Karpas-422 (cell line): Measurements from ENCODE around the gene IQSEC1. TPM values are rescaled to one million over a fixed set of nuclear protein-coding genes. Genes with fewer than 3 reads are reported as not detected.

ENCODE experiments used
- DNase-seq: peaks from one replicate; pipeline ENCODE4 v3.0.0-alpha.2; 2015
- H2AFZ ChIP-seq: fragments of 200-600 bp; sonication (generic); 2 replicates; pipeline ENCODE4 v1.6.1; 2014; ENCODE audit warnings: antibody characterized with exemption, low read length, mixed read lengths
- H3K27ac ChIP-seq: fragments of 200-600 bp; sonication (generic); 2 replicates; pipeline ENCODE4 v1.5.1; 2014; ENCODE audit warnings: mild to moderate bottlenecking, low read length, moderate library complexity
- H3K27me3 ChIP-seq: fragments of 200-600 bp; sonication (generic); 2 replicates; pipeline ENCODE4 v1.6.1; 2014; ENCODE audit warnings: low read length, mixed read lengths
- H3K36me3 ChIP-seq: fragments of 200-600 bp; sonication (generic); 2 replicates; pipeline ENCODE4 v1.6.1; 2014; ENCODE audit warnings: low read length, mixed read lengths; ENCODE audit not compliant: insufficient read depth
- H3K4me1 ChIP-seq: fragments of 200-600 bp; sonication (generic); 2 replicates; pipeline ENCODE4 v1.6.1; 2014; ENCODE audit warnings: mild to moderate bottlenecking, low read length, mixed read lengths
- H3K4me2 ChIP-seq: fragments of 200-600 bp; sonication (generic); 2 replicates; pipeline ENCODE4 v1.6.1; 2014; ENCODE audit warnings: low read length, low read depth, mild to moderate bottlenecking; ENCODE audit not compliant: poor library complexity, severe bottlenecking
- H3K4me3 ChIP-seq: fragments of 200-600 bp; sonication (generic); 2 replicates; pipeline ENCODE4 v1.5.1; 2014; ENCODE audit warnings: mild to moderate bottlenecking, antibody characterized with exemption, low read length, mixed read lengths
- H3K79me2 ChIP-seq: fragments of 200-600 bp; sonication (generic); 2 replicates; pipeline ENCODE4 v1.6.1; 2014; ENCODE audit warnings: mild to moderate bottlenecking, low read length, mixed read lengths
- H3K9ac ChIP-seq: fragments of 200-600 bp; sonication (generic); 2 replicates; pipeline ENCODE4 v1.6.0; 2014; ENCODE audit warnings: low read length
- H3K9me2 ChIP-seq: fragments of 200-600 bp; sonication (generic), shearing (Covaris generic); replicated peaks from 2 replicates; pipeline ENCODE4 v1.6.0; 2014; ENCODE audit warnings: mild to moderate bottlenecking, low read length, moderate library complexity; ENCODE audit not compliant: insufficient read depth
- H3K9me3 ChIP-seq: fragments of 300-700, 200-600 bp; sonication (generic); 2 replicates; pipeline ENCODE4 v1.6.1; 2014; ENCODE audit warnings: low read length, mixed read lengths
- H4K20me1 ChIP-seq: fragments of 200-600 bp; sonication (generic); 2 replicates; pipeline ENCODE4 v1.6.1; 2014; ENCODE audit warnings: mild to moderate bottlenecking, antibody characterized with exemption, low read length, low read depth; ENCODE audit not compliant: insufficient read depth
- total RNA-seq: library from RNA; depleted of rRNA; stranded (reverse); fragments of >200 nt; shearing (Covaris generic); gene quantifications from 2 replicates; pipeline ENCODE4 v1.2.3, GENCODE V29; 2014; ENCODE audit warnings: low replicate concordance

Gene IQSEC1
- total RNA-seq, 1 experiment from 2014 or later = 4.7 TPM

GRCh38 chr3:12907296-12907695 is 165.9 kb downstream of the IQSEC1 start:
- Histone ChIP-seq H3K9ac (no peak overlapping the region), H3K4me2 (no peak overlapping the region), H3K4me1 (peaks cover 1% of the 10 kb centered on the region), H3K9me3 (no peaks in the 10 kb centered on the region), H2AFZ (no peak overlapping the region), H3K9me2 (no peaks in the 10 kb centered on the region), H3K27me3 (no peaks in the 10 kb centered on the region), H3K27ac (no peak overlapping the region), H3K4me3 (no peak overlapping the region), H4K20me1 (peaks cover 8% of the 10 kb centered on the region; the same call in 1 of the 2 replicates), H3K36me3 (no peaks in the 10 kb centered on the region), H3K79me2 (no peaks in the 10 kb centered on the region)
- no peak for DNase-seq

GRCh38 chr3:12906916-12907290 is 166.3 kb downstream of the IQSEC1 start:
- Histone ChIP-seq H3K9me3 (no peaks in the 10 kb centered on the region), H3K4me3 (no peak overlapping the region), H4K20me1 (peaks cover 11% of the 10 kb centered on the region; the same call in 1 of the 2 replicates), H3K9me2 (no peaks in the 10 kb centered on the region), H3K27me3 (no peaks in the 10 kb centered on the region), H3K79me2 (no peaks in the 10 kb centered on the region), H3K36me3 (no peaks in the 10 kb centered on the region), H2AFZ (no peak overlapping the region), H3K27ac (no peak overlapping the region), H3K4me2 (no peak overlapping the region), H3K4me1 (peaks cover 5% of the 10 kb centered on the region), H3K9ac (no peak overlapping the region)
- no peak for DNase-seq

GRCh38 chr3:12906141-12906915 is 166.9 kb downstream of the IQSEC1 start:
- no peak for DNase-seq
- no peak overlapping the region for H3K27ac ChIP-seq
- H3K4me1 ChIP-seq = peaks cover 11% of the 10 kb centered on the region
- no peaks in the 10 kb centered on the region for H3K9me2 ChIP-seq
- no peak overlapping the region for H2AFZ ChIP-seq
- H3K4me2 ChIP-seq = no peak overlapping the region
- H3K4me3 ChIP-seq = no peak overlapping the region
- H3K9ac ChIP-seq = no peak overlapping the region
- no peaks in the 10 kb centered on the region for H3K27me3 ChIP-seq
- H3K9me3 ChIP-seq = no peaks in the 10 kb centered on the region
- no peaks in the 10 kb centered on the region for H3K79me2 ChIP-seq
- peaks cover 11% of the 10 kb centered on the region; the same call in 1 of the 2 replicates for H4K20me1 ChIP-seq
- no peaks in the 10 kb centered on the region for H3K36me3 ChIP-seq

GRCh38 chr3:12905316-12906071 is 167.7 kb downstream of the IQSEC1 start:
- peaks cover 14% of the 10 kb centered on the region for H3K4me1 ChIP-seq
- no peak overlapping the region for H2AFZ ChIP-seq
- no peaks in the 10 kb centered on the region for H3K9me2 ChIP-seq
- H3K9ac ChIP-seq = no peak overlapping the region
- H3K27me3 ChIP-seq = no peaks in the 10 kb centered on the region
- no peak overlapping the region for H3K4me2 ChIP-seq
- H3K27ac ChIP-seq = no peak overlapping the region
- no peaks in the 10 kb centered on the region for H3K36me3 ChIP-seq
- no peak for DNase-seq
- H3K9me3 ChIP-seq = no peaks in the 10 kb centered on the region
- peaks cover 17% of the 10 kb centered on the region; the same call in 1 of the 2 replicates for H4K20me1 ChIP-seq
- H3K79me2 ChIP-seq = no peaks in the 10 kb centered on the region
- no peak overlapping the region for H3K4me3 ChIP-seq

- no peak overlapping the region for H3K27ac ChIP-seq
- no peaks in the 10 kb centered on the region for H3K9me3 ChIP-seq
- no peak overlapping the region for H3K9ac ChIP-seq
- H4K20me1 ChIP-seq = peaks cover 18% of the 10 kb centered on the region; the same call in 1 of the 2 replicates
- H3K36me3 ChIP-seq = no peaks in the 10 kb centered on the region
- no peak overlapping the region for H3K4me3 ChIP-seq
- H2AFZ ChIP-seq = no peak overlapping the region
- no peak overlapping the region for H3K4me2 ChIP-seq
- H3K27me3 ChIP-seq = no peaks in the 10 kb centered on the region
- peaks cover 14% of the 10 kb centered on the region for H3K4me1 ChIP-seq
- H3K79me2 ChIP-seq = no peaks in the 10 kb centered on the region
- H3K9me2 ChIP-seq = no peaks in the 10 kb centered on the region
- DNase-seq = no peak
Observed at GRCh38 chr3:12904951-12905315, 168.3 kb downstream of the IQSEC1 start.

GRCh38 chr3:12903881-12904280 is 169.3 kb downstream of the IQSEC1 start:
- no peaks in the 10 kb centered on the region for H3K79me2 ChIP-seq
- no peaks in the 10 kb centered on the region for H3K9me2 ChIP-seq
- no peaks in the 10 kb centered on the region for H3K27me3 ChIP-seq
- H3K4me2 ChIP-seq = no peak overlapping the region
- no peak overlapping the region for H3K27ac ChIP-seq
- no peak overlapping the region for H3K9ac ChIP-seq
- H4K20me1 ChIP-seq = peaks cover 18% of the 10 kb centered on the region; the same call in 1 of the 2 replicates
- peaks cover 14% of the 10 kb centered on the region for H3K4me1 ChIP-seq
- DNase-seq = no peak
- H3K9me3 ChIP-seq = no peaks in the 10 kb centered on the region
- H3K36me3 ChIP-seq = no peaks in the 10 kb centered on the region; the same call in 1 of the 2 replicates
- no peak overlapping the region for H3K4me3 ChIP-seq
- H2AFZ ChIP-seq = no peak overlapping the region

GRCh38 chr3:12903000-12903800 is 170.0 kb downstream of the IQSEC1 start:
- no peak overlapping the region for H3K4me3 ChIP-seq
- H3K9me3 ChIP-seq = no peaks in the 10 kb centered on the region
- no peak for DNase-seq
- no peaks in the 10 kb centered on the region for H3K9me2 ChIP-seq
- no peak overlapping the region for H3K27ac ChIP-seq
- peaks cover 18% of the 10 kb centered on the region; the same call in 1 of the 2 replicates for H4K20me1 ChIP-seq
- no peaks in the 10 kb centered on the region for H3K27me3 ChIP-seq
- H3K79me2 ChIP-seq = no peaks in the 10 kb centered on the region
- no peaks in the 10 kb centered on the region; the same call in 1 of the 2 replicates for H3K36me3 ChIP-seq
- H3K9ac ChIP-seq = no peak overlapping the region
- peaks cover 14% of the 10 kb centered on the region for H3K4me1 ChIP-seq
- H3K4me2 ChIP-seq = no peak overlapping the region
- no peak overlapping the region for H2AFZ ChIP-seq
